HG03066 (cell line): ENCODE results near the gene CDH18.
"Not testable (repeated sequence)": the region's sequence is repeated elsewhere in the genome, so short reads cannot be mapped to it uniquely, and the experiment has no call there.

Experiments
- ATAC-seq: cut with Tn5 transposase; IDR thresholded peaks from one replicate; pipeline ENCODE4 v1.9.1; 2021; ENCODE audit warnings: low read depth; ENCODE audit not compliant: unreplicated experiment

CDH18 gene

GRCh38 chr5:19866090-19866450, 121.9 kb downstream of the CDH18 start:
- ATAC-seq = no peak

DNA sequence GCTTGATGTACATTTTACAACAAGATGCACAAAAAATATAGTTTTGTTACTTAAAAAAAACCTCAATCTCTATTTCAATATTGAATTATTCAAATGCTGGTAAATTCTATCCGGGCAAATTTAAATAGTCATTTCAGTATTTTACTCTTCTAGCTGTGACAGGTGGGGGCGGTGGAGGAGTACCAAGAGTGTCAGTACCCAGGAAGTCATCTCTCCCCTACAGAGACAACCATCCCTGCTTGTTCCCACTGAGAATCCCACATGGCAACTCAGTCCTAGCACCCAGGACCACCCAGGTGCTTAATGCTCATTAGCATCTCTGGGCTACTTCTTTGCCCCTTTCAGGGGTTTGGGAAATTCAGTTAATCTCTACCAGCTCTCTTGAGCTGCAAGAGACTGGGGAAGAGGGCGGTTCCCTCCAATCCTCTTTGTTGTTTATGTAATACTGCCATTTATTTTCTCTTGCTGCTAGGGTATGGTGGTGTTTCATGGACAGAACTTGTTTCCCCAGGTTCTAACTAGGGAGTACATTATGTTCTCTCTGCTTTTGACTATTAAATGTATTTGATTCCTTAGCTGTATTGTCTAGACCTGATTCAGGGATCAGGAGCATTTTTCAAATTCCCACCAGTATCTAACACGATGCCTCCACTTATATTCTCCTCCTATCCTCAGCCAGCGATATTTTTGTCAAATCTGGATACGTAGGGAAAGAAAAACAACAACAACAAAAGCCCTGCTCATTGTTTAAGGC, 122.5 kb downstream of the CDH18 start:
- no peak for ATAC-seq

DNA sequence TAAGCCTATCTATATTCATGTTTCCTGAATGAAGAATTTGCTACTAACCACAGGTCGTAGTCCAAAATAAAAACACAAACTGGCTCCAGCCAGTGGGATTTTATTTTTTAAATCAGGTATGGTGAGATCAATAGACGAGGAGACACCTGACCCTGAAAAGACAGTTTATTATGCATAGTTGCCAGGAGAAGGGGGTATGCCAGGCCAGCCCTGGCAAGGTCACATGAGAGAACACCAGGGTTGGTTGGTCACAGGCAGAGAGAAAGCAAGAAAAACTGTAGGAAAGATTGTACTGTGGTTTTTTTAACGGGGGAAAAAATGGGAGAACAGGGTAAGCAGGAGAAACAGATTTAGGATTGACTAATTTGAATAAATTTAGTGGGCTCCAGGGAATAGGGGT, 125.3 kb downstream of the CDH18 start:
- ATAC-seq = no peak

GRCh38 chr5:19859020-19859419, 129.0 kb downstream of the CDH18 start:
- ATAC-seq = no peak

DNA sequence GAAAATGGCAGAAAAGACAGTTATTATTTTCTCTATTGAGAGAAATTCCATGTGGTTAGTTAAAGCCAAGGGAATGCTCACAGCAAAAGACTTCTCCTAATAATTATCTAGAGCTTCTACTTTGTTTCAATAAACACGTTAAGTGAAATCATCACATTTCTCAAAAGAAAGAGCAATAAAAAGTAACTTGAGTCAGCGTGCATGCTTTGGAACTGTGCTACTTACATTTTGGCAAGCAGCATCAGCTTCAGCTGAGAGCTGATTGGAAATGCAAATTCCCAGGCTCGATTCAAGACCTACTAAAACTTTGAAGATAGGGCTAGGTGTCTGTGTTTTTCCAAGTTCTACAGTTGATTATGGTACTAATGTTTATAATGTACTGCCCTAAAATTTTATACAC, 132.1 kb downstream of the CDH18 start:
- ATAC-seq = no peak

DNA sequence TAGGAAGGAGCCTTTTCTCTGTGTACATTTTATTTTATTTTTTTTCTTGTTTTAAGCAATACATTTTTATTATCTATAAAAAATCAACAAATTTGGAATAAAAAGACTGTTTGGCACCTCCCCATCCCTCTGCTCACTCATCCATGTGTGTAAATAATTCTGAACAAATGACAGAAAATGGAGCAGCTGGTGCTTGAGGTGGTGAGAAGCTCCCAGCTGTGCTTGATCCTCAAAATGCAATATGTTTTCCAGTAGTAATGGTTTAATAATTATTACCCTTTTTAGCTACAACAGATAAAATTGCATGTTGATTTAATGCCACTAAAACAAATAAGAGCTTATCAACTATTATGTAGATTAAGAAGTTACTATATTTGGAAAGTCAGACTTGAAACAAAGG, 132.5 kb downstream of the CDH18 start:
- no peak for ATAC-seq

DNA sequence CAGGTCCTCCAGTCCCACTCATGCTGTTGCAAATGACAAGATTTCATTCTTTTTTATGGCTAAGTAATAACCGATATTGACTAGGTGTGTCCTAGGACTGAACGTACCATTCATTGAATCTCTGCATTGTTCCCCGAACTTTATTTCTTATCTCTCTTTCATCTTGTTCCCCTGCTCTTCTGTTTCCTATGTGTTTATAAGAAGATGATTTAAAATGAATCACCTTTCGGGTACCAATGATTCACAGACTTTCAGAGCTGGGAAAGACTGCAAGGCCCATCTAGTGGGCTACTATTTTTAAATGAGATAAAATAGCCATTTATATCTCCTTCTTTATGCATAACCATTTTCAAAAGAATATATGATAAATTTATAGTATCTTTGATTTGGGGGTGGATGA, 133.0 kb downstream of the CDH18 start:
- no peak for ATAC-seq

DNA sequence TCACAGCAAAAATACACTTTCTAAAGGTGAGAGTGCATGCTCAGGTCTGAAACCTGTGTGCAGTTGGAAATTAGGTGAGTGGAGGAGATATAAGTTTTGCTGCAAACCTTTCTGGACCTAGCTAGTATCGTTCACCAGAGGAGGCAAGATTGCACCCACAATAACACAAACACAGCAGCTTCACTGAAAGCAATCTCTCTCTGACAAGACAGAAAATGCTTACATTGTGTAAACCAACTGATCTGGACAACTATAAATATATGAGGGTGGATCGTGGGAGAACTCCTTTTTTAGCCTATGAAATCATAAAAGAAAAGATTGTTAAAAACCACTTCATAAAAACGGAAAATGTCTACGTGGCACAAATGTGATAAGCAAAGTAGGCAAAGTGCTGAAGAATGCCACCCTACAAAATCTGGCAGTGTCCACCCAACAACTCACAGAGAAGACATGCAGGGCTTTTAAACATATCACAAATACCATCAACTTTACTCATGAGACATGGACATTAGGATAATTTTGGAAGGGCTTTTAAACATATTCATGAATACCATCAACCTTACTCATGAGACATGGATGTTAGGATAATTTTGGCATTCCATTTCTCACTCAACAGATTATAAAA, 134.3 kb downstream of the CDH18 start:
- no peak for ATAC-seq

DNA sequence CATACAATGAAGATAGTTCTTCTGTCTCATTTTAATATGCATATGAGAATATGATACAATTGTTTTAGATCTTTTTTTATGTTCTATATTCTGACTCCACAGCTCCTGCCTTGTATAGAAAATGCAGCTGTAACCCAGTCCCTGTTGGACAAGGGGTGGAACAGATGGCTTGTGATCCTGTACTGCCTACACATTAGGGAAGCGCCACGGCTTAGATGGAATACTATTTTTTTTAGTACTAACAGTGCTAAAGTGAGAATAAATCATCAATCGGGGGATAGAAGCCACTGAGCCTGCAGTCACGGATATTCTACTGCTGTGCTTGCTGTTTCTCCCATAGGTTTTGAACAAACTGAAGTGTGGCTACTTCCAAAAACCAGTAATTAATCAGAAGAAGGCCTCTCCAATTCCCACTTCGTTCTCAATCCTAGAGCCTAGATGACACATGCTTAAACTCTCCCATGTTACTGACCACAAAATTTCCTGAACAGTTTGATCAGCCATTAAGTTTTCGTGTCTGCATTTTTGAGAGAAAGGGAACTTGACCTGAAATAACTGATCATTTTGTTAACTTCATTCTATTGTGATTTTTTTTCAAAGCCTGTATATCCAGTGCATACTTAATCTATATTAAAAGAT, 150.3 kb downstream of the CDH18 start:
- ATAC-seq = no peak

GRCh38 chr5:19835442-19835841, 152.6 kb downstream of the CDH18 start:
- no peak for ATAC-seq

GRCh38 chr5:19812720-19813119, 175.3 kb downstream of the CDH18 start:
- not testable (repeated sequence) for ATAC-seq

DNA sequence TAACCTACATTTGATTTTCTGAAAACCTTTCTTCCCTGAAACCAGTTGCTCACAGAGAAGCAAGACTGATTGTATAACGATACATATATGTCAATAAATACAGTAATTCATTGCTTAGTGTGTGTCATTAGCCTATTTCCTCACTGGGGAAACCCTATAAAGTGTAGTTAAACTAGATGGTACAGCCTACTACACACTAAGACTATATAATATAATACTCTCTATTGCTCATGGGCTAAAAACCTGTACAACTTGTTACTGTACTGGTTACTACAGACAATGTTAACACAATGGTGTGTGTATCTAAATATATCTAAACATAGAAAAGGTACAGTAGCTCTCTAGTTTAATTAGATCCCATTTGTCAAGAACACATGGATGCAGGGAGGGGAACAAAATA, 181.2 kb downstream of the CDH18 start:
- no peak for ATAC-seq

- ATAC-seq = no peak
Observed at GRCh38 chr5:19802686-19803085, 185.3 kb downstream of the CDH18 start.

GRCh38 chr5:19795218-19795617, 192.8 kb downstream of the CDH18 start:
- ATAC-seq = no peak

- ATAC-seq = no peak
Observed at GRCh38 chr5:19790829-19791466, 197.1 kb downstream of the CDH18 start.

DNA sequence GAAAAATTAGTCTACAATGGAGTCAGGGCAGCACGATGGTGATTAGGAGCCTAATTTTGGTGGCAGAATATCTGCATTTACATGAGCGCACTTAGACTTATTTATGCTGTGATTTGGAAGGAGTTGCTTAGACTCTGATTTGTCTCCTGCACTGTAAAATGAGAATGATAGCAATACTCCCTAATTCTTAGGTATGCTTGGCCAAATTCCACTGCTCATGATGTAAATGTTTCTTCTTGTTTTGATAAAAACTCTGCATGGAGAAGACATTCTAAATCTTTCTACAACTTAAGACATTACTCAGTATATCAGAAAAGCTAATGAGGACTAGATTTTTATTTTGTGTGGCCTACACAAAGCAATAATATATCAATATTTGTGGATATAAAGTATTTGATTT, 205.4 kb downstream of the CDH18 start:
- no peak for ATAC-seq

- no peak for ATAC-seq
Observed at GRCh38 chr5:19777363-19777762, 210.6 kb downstream of the CDH18 start.

GRCh38 chr5:19776886-19777285, 211.1 kb downstream of the CDH18 start:
- ATAC-seq = not testable (repeated sequence)

- ATAC-seq = no peak
Observed at GRCh38 chr5:19771174-19771835, 216.7 kb downstream of the CDH18 start.

DNA sequence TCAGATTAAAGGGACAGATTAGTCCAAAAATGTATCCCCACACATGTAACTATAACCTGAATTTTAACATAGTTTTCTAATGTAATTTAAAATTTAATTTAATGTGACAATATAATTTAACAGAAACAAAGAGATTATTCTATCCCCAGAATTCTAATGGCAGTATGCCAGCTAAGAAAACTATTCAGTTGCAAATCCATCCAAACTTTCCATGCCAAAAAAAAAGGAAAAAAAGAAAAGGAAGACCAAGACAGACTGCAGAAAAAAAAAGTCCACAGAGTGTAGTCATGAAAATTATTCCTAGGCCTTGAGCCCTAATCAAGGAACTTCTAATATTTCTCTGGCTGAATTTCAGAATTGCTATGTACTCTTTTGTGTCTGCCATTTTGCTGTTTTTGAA, 217.6 kb downstream of the CDH18 start:
- no peak for ATAC-seq

DNA sequence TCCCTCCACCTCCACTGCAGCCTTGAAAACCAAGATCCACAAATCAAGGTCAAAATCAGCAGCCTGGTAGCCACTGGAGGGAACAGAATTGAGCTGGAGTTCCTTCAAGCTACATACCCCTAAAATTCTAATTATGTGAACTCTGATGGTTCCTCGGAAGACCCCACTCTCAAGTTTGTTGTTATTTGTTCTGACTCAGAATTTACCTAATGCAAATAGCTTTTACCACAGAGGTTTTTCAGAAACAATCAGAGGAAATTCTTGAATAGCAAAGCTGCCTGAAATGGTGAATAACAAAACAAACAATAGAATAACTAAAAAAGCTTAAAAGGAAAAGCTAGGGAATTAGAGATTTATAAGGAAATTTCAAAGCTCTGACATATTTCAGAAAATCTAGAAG, 220.0 kb downstream of the CDH18 start:
- no peak for ATAC-seq
